Gastrocnemius medialis (tissue), 4 donors: ENCODE results near the gene PHC1. TPM values are rescaled to one million over a fixed set of nuclear protein-coding genes. Genes with fewer than 3 reads are reported as not detected.

Source experiments
- ATAC-seq, 2 donors: fragments of 150-250 bp; one replicate each; pipeline ENCODE4 v1.9.1; 2016
- DNase-seq, 2 donors: peaks; one replicate each; pipeline ENCODE4 v3.0.0-alpha.2; 2019
- H3K27ac ChIP-seq, 4 donors: fragments of 200-600 bp; sonication (generic); 1 replicate in 1 of 4; 2 replicates in 3 of 4; pipeline ENCODE4 v1.5.1; 2016 to 2018; ENCODE audit warnings: mild to moderate bottlenecking in 2 of 4, moderate library complexity in 1 of 4
- H3K27me3 ChIP-seq, 3 donors: fragments of 200-600 bp; sonication (generic) in 2 of 3; 1 replicate in 1 of 3; 2 replicates in 2 of 3; pipeline versions ENCODE4 v1.5.1 to v1.6.0; 2016 to 2019; ENCODE audit warnings: mild to moderate bottlenecking in 1 of 3, moderate library complexity in 1 of 3
- H3K36me3 ChIP-seq, 2 donors: fragments of 200-600 bp; sonication (generic) in 1 of 2; one replicate each; pipeline ENCODE4 v1.5.1; 2017 to 2018
- H3K4me1 ChIP-seq, 2 donors: fragments of 200-600 bp; sonication (generic) in 1 of 2; one replicate each; pipeline ENCODE4 v1.5.1; 2016 to 2017; ENCODE audit warnings: mild to moderate bottlenecking in 2 of 2
- H3K4me3 ChIP-seq, 4 donors: fragments of 200-600 bp; sonication (generic) in 3 of 4; 1 replicate in 1 of 4; 2 replicates in 3 of 4; pipeline ENCODE4 v1.5.1; 2016 to 2019; ENCODE audit warnings: mild to moderate bottlenecking in 2 of 4
- H3K9me3 ChIP-seq, 3 donors: fragments of 200-600 bp; sonication (generic) in 2 of 3; 1 replicate in 1 of 3; 2 replicates in 2 of 3; pipeline ENCODE4 v1.5.1; 2016 to 2019
- POLR2A ChIP-seq, 2 donors: fragments of 450-650 bp; IDR thresholded peaks; one replicate each; pipeline ENCODE4 v1.6.1; 2017; ENCODE audit warnings: antibody characterized with exemption in 2 of 2, mild to moderate bottlenecking in 2 of 2, moderate library complexity in 2 of 2
- in situ Hi-C, 4 donors: fragments of 200-750 bp; cut with MboI; loops; one replicate each; pipeline versions ENCODE4 v1.15.0 to v1.8.0; 2017; ENCODE audit warnings: low sequenced_read_pairs in 4 of 4
- intact Hi-C: fragments of 100-400 bp; cut with DNase I; formaldehyde crosslinking; loops from one replicate; pipeline ENCODE4 v1.15.1; 2023; ENCODE audit warnings: low total_unique reads
- total RNA-seq, 4 donors: library from RNA; depleted of rRNA; stranded (reverse); fragments of >200 nt; gene quantifications; one replicate each; pipeline versions ENCODE4 v1.1.0 to v1.2.3, GENCODE V29; 2016
- TF ChIP-seq, protein P1 (sequence below), 5 experiments: fragments of 450-650 bp in 3 of 5; fragments of 200-600 bp in 2 of 5; sonication (generic) in 2 of 5; IDR thresholded peaks in 4 of 5; conservative IDR thresholded peaks in 1 of 5; 1 replicate in 4 of 5; 2 replicates in 1 of 5; pipeline ENCODE4 v1.5.1; 2016 to 2019; ENCODE audit warnings: antibody characterized with exemption in 5 of 5, mild to moderate bottlenecking in 3 of 5, moderate library complexity in 3 of 5

The PHC1 gene
- total RNA-seq, 4 donors from 2014 or later, result 21.9 to 33.5 (median 30.1) TPM

DNA sequence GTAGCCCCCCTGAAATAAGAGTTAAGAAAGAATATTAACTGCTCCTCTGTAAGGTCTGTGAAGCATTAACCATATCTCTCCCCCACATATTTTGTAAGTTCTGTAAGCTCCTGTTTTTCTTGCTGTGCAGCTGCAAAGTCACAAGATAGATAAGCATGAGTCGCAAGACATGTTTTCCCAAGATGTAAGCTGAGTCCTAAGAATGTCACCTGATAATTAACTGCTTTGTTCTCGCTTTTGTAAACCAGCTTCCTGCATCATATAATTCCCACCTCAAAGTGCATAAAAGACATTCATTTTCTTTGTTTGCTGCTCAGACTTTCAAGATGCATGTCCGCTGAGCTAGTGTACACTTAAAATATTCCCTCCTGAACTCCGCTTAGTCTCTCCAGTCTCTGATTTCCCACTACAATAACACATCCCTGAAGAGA is 27.0 kb upstream of the PHC1 start:
- DNase-seq, result no peak
- TF ChIP-seq POLR2A (IDR thresholded peaks at IDR 0.05), result no peak
- TF ChIP-seq, protein P1, sequence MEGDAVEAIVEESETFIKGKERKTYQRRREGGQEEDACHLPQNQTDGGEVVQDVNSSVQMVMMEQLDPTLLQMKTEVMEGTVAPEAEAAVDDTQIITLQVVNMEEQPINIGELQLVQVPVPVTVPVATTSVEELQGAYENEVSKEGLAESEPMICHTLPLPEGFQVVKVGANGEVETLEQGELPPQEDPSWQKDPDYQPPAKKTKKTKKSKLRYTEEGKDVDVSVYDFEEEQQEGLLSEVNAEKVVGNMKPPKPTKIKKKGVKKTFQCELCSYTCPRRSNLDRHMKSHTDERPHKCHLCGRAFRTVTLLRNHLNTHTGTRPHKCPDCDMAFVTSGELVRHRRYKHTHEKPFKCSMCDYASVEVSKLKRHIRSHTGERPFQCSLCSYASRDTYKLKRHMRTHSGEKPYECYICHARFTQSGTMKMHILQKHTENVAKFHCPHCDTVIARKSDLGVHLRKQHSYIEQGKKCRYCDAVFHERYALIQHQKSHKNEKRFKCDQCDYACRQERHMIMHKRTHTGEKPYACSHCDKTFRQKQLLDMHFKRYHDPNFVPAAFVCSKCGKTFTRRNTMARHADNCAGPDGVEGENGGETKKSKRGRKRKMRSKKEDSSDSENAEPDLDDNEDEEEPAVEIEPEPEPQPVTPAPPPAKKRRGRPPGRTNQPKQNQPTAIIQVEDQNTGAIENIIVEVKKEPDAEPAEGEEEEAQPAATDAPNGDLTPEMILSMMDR (IDR thresholded peaks at IDR 0.05 in 4 of 5, conservative IDR thresholded peaks at IDR 0.05 in 1 of 5), result no peak
- in situ Hi-C loops, result loop anchor here in 3 of 4 donors (5.0 to 10.0 kb wide), 2 partner anchors 202 to 205 kb away; no protein-coding TSS in a partner anchor
- Histone ChIP-seq H3K9me3 (no peaks in the 10 kb centered on the region), H3K27ac (no peak overlapping the region), H3K36me3 (no peaks in the 10 kb centered on the region), H3K27me3 (no peaks in the 10 kb centered on the region), H3K4me1 (peaks cover 0 to 3% of the 10 kb centered on the region in 2 donors), H3K4me3 (no peak overlapping the region)
- no peak for ATAC-seq
- intact Hi-C loops, result no loop called here

DNA sequence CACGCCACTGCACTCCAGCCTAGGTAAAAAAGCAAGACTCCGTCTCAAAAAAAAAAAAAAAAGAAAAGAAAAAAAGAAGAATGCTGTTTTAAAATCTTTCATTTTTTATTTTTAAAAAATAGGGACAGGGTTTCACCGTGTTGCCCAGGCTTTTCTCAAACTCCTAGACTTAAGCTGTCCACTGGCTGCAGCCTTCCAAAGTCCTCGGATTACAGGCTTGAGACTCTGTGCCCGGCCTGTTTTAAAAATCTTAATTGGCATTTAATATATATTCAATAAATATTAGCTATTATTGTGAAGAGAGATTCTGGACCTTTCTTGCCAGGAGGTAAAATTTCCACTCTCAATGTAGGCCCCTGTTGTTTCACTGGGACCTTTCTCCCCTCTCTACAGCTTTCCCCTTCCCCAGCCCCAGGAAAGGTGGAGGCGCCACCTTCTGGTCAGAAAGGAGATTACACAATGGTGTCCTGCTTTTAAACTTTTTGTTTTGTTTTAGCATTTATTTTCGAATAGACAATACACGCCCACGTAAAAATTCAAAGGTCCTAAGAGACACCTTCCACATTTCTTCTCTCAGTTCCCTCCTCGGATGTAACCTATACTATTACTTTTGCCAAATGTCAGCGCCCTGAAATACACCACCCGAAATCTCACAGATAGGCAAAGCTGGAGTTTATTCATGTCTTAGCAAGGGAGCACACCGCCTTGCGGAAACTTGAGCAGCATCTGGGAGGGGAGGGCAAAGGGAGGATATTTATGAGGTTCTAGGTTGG is 23.8 kb upstream of the PHC1 start:
- peak; percentile 50 to 79 for ATAC-seq
- no peaks in the 10 kb centered on the region for H3K9me3 ChIP-seq
- DNase-seq, result peak in 1 of 2 donors; percentile 18
- intact Hi-C loops, result loop anchor here (1.0 kb wide), 1 partner anchor 208 kb away; no protein-coding TSS in a partner anchor
- H3K27ac ChIP-seq, result peak overlapping the region in 1 of 4 donors; percentile 13
- in situ Hi-C loops, result loop anchor here in 1 of 4 donors (10.0 kb wide), 1 partner anchor 206 kb away; no protein-coding TSS in a partner anchor
- TF ChIP-seq, protein P1 (IDR thresholded peaks at IDR 0.05 in 4 of 5, conservative IDR thresholded peaks at IDR 0.05 in 1 of 5), result peak; percentile 63 to 91 (median 76)
- TF ChIP-seq POLR2A (IDR thresholded peaks at IDR 0.05), result no peak
- no peaks in the 10 kb centered on the region for H3K36me3 ChIP-seq
- no peaks in the 10 kb centered on the region for H3K27me3 ChIP-seq
- H3K4me1 ChIP-seq, result peaks cover 0 to 3% of the 10 kb centered on the region in 2 donors
- peak overlapping the region; percentile 51 to 61 (median 56) for H3K4me3 ChIP-seq

DNA sequence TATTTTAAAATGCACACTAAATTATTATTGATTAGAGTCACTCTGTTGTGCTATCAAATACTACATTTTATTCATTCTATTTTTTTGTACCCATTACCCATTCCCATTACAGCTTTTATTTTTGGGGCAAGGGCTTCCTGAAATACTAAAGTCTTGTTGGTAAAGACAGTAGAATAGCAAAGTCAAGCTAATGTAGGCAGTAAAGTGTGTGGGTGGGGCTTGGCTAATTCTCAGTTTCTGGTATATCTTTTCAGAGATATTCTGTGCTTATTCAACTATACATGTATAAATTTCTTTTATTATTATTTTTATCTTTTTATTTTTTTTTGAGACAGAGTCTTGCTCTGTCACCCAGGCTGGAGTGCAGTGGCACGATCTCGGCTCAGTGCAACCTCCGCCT is 22.3 kb upstream of the PHC1 start:
- Histone ChIP-seq H3K4me1 (peaks cover 0 to 3% of the 10 kb centered on the region in 2 donors), H3K9me3 (no peaks in the 10 kb centered on the region), H3K27ac (no peak overlapping the region), H3K27me3 (no peaks in the 10 kb centered on the region), H3K36me3 (no peaks in the 10 kb centered on the region), H3K4me3 (no peak overlapping the region)
- TF ChIP-seq, protein P1 (IDR thresholded peaks at IDR 0.05 in 4 of 5, conservative IDR thresholded peaks at IDR 0.05 in 1 of 5), result no peak
- no peak for TF ChIP-seq POLR2A (IDR thresholded peaks at IDR 0.05)
- intact Hi-C loops (no loop called here), in situ Hi-C loops (loop anchor here in 1 of 4 donors (10.0 kb wide), 1 partner anchor 207 kb away; no protein-coding TSS in a partner anchor)
- no peak for ATAC-seq
- DNase-seq, result no peak

DNA sequence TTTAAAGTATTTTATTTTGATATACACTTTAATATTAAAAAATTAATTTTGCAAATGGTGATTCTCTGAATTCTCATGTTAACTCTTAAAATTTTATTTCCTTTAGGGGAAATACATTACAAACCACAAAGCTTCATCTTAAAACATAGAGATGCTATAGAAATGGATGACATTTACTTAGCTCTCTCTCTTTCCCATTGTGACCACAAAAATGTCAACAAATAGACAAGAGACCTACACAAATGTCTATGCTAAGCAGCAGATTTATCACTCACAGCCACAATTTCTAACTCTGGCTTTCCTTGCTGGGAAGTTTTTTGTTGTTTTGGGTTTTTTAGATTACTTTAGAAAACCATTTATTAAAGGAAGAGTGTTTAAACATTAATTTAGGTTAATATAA is 19.9 kb upstream of the PHC1 start:
- Histone ChIP-seq H3K4me3 (no peak overlapping the region), H3K36me3 (no peaks in the 10 kb centered on the region), H3K27ac (no peak overlapping the region), H3K4me1 (peaks cover 0 to 3% of the 10 kb centered on the region in 2 donors), H3K9me3 (no peaks in the 10 kb centered on the region), H3K27me3 (no peaks in the 10 kb centered on the region)
- intact Hi-C loops, result no loop called here
- in situ Hi-C loops, result loop anchor here in 1 of 4 donors (10.0 kb wide), 1 partner anchor 210 kb away; no protein-coding TSS in a partner anchor
- DNase-seq, result no peak
- TF ChIP-seq POLR2A (IDR thresholded peaks at IDR 0.05), result no peak
- TF ChIP-seq, protein P1 (IDR thresholded peaks at IDR 0.05 in 4 of 5, conservative IDR thresholded peaks at IDR 0.05 in 1 of 5), result no peak
- ATAC-seq, result no peak
